ENCODE results near the gene CHDH.

The CHDH gene

GRCh38 chr3:53887446-53887845, 41.2 kb upstream of the CHDH start:
- no peak overlapping the region for H3K4me3 ChIP-seq (ENCODE audit: low read depth, low read length)
- TF ChIP-seq, protein P1, sequence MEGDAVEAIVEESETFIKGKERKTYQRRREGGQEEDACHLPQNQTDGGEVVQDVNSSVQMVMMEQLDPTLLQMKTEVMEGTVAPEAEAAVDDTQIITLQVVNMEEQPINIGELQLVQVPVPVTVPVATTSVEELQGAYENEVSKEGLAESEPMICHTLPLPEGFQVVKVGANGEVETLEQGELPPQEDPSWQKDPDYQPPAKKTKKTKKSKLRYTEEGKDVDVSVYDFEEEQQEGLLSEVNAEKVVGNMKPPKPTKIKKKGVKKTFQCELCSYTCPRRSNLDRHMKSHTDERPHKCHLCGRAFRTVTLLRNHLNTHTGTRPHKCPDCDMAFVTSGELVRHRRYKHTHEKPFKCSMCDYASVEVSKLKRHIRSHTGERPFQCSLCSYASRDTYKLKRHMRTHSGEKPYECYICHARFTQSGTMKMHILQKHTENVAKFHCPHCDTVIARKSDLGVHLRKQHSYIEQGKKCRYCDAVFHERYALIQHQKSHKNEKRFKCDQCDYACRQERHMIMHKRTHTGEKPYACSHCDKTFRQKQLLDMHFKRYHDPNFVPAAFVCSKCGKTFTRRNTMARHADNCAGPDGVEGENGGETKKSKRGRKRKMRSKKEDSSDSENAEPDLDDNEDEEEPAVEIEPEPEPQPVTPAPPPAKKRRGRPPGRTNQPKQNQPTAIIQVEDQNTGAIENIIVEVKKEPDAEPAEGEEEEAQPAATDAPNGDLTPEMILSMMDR (IDR thresholded peaks at IDR 0.05; ENCODE audit: control insufficient read depth, extremely low read depth, insufficient read depth): no peak
- no peak for DNase-seq (ENCODE audit: low read depth)

DNA sequence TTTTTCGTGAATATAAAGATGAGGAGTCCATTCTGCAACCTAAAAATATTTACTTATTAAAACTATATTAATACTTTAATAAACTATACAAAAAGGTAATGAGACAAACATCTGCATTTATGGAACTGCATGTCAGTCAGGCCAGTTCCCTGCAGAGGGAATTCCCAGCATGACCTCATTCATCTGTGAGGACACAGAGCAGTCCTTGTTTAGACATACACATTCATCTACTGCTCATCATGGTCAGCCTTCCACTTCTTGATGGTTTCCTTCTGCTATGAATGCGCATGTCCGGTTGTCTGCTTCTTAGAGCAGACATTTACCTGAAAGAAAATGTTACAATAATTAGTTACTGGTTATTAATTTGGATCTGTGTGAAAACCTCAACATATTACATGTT, 39.0 kb upstream of the CHDH start:
- H3K4me3 ChIP-seq (ENCODE audit: low read depth, low read length): no peak overlapping the region
- TF ChIP-seq, protein P1 (IDR thresholded peaks at IDR 0.05; ENCODE audit: control insufficient read depth, extremely low read depth, insufficient read depth): no peak

GRCh38 chr3:53884623-53885022, 38.4 kb upstream of the CHDH start:
- DNase-seq (ENCODE audit: low read depth): no peak
- no peak overlapping the region for H3K4me3 ChIP-seq (ENCODE audit: low read depth, low read length)
- TF ChIP-seq, protein P1 (IDR thresholded peaks at IDR 0.05; ENCODE audit: control insufficient read depth, extremely low read depth, insufficient read depth): no peak

More for the DNA sequence above, 39.0 kb upstream of the CHDH start:
- no peak for DNase-seq (ENCODE audit: low read depth)

DNA sequence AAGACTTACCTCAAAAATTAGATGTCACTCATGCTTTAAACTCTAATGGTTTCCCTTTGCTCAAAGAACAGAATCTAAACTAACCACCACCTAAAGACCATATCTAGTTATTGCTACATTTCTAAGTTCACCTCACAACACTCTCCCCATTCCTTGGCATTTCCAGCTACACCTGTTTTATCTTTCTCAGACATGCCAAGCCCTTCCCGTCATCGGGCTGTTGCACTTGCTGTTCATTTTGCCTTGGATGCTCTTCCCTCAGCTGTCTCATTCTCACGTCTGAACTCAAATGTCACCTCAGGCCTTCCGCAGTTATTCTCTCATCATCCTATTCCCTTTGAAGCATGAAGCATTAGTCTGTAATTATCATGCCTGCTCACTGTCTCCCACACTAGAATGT, 36.8 kb upstream of the CHDH start:
- no peak for DNase-seq (ENCODE audit: low read depth)
- TF ChIP-seq, protein P1 (IDR thresholded peaks at IDR 0.05; ENCODE audit: control insufficient read depth, extremely low read depth, insufficient read depth): no peak
- H3K4me3 ChIP-seq (ENCODE audit: low read depth, low read length): no peak overlapping the region

DNA sequence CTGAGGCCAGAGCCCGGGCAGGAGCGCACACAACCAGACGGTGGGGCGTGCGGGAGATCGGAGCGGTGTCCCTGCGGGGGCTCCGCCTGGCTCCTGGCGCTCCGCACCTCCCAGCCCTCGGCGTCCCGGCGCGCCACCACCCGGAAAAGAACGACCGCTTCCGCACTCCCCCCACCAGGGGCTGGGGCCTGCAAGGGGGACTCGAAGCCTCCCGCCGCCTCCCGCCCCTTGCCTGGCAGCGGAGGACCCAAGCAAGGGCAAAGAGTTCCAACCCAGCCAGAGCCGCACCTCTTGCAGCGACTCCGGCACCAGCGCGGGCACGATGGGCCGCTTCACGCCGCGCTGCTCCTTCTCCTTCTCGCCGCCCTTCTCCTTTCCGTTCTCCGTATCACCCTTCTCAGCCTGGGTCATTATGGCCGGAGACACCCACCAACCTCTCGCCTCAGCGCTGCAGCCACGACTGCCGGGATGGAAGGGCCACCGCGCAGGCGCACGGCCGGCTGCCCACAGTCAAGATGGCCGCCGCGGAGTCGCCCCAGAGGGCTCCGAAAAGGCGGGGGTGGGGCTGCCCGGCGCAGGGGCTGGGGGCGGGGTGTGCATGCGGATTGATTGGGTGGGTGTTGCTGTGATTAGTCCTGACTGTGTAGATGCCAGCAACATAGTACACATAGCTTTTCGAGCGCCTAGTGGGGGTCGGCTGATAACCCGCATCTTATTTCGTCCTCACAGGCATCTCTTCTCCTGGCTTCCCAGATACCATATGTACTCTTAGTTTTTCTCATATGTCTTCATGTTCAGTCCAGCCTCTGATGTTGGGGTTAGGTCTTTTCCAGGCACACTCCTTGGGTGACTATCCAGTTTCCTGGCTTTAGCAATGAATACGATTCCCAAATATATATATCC, 35.7 kb upstream of the CHDH start, which contains the start of gene ACTR8:
Gene ACTR8 (minus strand): TSS at position 462 of the 903 bp plus-strand sequence. CDS start 51 bp downstream, at position 411.
- H3K4me3 ChIP-seq (ENCODE audit: low read depth, low read length): peak within 1 kb of the TSS; percentile 69
- no peak for DNase-seq (ENCODE audit: low read depth)
- TF ChIP-seq, protein P1 (IDR thresholded peaks at IDR 0.05; ENCODE audit: control insufficient read depth, extremely low read depth, insufficient read depth): no peak

DNA sequence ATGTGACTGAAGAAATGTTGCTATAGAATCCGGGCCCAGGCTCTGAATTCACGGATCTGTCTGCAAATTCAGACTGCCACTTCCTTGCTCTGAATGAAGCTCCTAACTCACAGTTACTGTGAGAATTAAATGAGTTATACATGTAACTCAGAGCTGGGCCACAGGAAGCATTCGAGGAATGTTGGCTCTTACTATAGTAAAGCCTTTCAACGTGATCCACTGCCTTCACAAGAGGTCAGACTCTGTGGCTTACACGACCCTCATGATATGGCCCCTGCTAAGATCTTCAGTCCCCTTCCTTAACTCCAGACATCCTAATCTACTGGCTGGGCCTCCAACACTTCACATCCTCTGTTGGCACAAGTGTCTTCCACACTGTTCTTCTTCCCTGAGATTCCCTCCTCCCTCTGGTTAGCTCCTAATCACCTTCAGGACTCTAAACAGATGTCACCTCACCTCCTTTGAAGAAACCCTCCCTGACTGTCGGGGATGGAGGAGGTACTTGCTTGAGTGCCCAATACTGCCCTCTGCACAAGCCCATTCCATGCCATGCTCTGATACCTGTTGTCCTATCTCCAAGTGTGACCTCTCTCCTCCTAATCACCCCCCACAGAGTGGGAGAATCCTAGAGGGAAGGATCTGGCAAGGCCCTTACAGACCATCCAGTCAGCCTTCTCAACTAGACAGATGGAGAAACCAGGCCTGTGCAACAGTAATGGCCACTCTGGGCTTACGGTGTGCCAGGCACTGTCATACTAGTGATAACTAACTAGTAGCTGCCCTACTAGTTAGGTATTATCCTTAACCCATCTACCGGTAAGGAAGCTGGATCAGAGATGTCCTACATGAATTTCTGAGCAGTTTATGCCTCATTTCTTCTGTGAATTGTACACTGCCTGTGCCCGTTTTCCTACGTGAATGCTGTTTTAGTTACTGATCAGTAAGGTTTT, 34.5 kb upstream of the CHDH start:
- no peak for DNase-seq (ENCODE audit: low read depth)
- TF ChIP-seq, protein P1 (IDR thresholded peaks at IDR 0.05; ENCODE audit: control insufficient read depth, extremely low read depth, insufficient read depth): no peak

More for the DNA sequence above, 34.5 kb upstream of the CHDH start:
- H3K4me3 ChIP-seq (ENCODE audit: low read depth, low read length): peak overlapping the region; percentile 69
